ENCODE results near the gene EEPD1.

GRCh38 chr7:36264913-36265516, 112.0 kb downstream of the EEPD1 start:
- TF ChIP-seq CTCF (IDR thresholded peaks at IDR 0.05; ENCODE audit: borderline replicate concordance, extremely low read depth, low read length, poor library complexity, severe bottlenecking) (no peak), EZH2 (IDR thresholded peaks at IDR 0.05; ENCODE audit: borderline replicate concordance, low read depth, low read length, severe bottlenecking) (no peak)

Measured in DND-41 (cell line).